HEK293 (cell line): Measurements from ENCODE around the gene MT1B.

ENCODE experiments used
- CTCF ChIA-PET: fragments of 350-600 bp; formaldehyde crosslinking; extraction: SDS; loops from one replicate; lab custom pipeline; 2021; ENCODE audit warnings: antibody characterized with exemption; lab: Yijun Ruan, JAX
- POLR2A ChIA-PET: fragments of 300-600 bp; formaldehyde crosslinking; extraction: SDS; loops from one replicate; lab custom pipeline; 2020; ENCODE audit warnings: antibody characterized with exemption, inconsistent platforms; lab: Yijun Ruan, JAX
- H3K27ac ChIP-seq: fragments of 200-500 bp; sonication (Bioruptor generic); 2 replicates; pipeline ENCODE4 v1.5.1; 2014; ENCODE audit warnings: low read depth, low read length, control low read depth, inconsistent platforms; ENCODE audit errors: extremely low read depth
- H3K36me3 ChIP-seq, 2 experiments: fragments of 200-500 bp in 1 of 2; sonication (Bioruptor generic) in 1 of 2; 1 replicate in 1 of 2; 2 replicates in 1 of 2; pipeline ENCODE4 v1.5.1; 2014 to 2017; ENCODE audit warnings: inconsistent platforms in 2 of 2, low read length in 2 of 2; ENCODE audit not compliant: control insufficient read depth in 2 of 2, insufficient read depth in 1 of 2
- H3K4me1 ChIP-seq: fragments of 200-500 bp; sonication (Bioruptor generic); 2 replicates; pipeline ENCODE4 v1.5.1; 2014; ENCODE audit warnings: mild to moderate bottlenecking, low read length, inconsistent platforms; ENCODE audit not compliant: control insufficient read depth, insufficient read depth
- H3K4me3 ChIP-seq: 2 replicates; pipeline ENCODE4 v1.5.1; 2011; ENCODE audit warnings: low read depth, mild to moderate bottlenecking, control low read depth, low read length, moderate library complexity
- H3K9me3 ChIP-seq: fragments of 200-500 bp; sonication (Bioruptor generic); 2 replicates; pipeline ENCODE4 v1.5.1; 2014; ENCODE audit warnings: low read depth, low read length, inconsistent platforms; ENCODE audit not compliant: control insufficient read depth, insufficient read depth
- MEIS1 ChIP-seq: sonication (generic); formaldehyde crosslinking; IDR thresholded peaks from 2 replicates; pipeline ENCODE4 v1.8.1; 2022; ENCODE audit warnings: missing genetic modification reagents, mild to moderate bottlenecking, borderline replicate concordance
- MZF1 ChIP-seq: fragments of 450-650 bp; formaldehyde crosslinking; IDR thresholded peaks from 2 replicates; pipeline ENCODE4 v1.5.1; 2017; ENCODE audit warnings: missing biosample characterization, missing genetic modification characterization, borderline replicate concordance
- WT1 ChIP-seq: fragments of 450-650 bp; formaldehyde crosslinking; IDR thresholded peaks from 2 replicates; pipeline ENCODE4 v1.5.1; 2016; ENCODE audit warnings: missing biosample characterization, missing genetic modification characterization
- ZBTB48 ChIP-seq: fragments of 450-650 bp; formaldehyde crosslinking; IDR thresholded peaks from 2 replicates; pipeline ENCODE4 v1.5.1; 2016; ENCODE audit warnings: missing biosample characterization, missing genetic modification characterization
- ZFHX2 ChIP-seq: fragments of 450-650 bp; formaldehyde crosslinking; conservative IDR thresholded peaks from 2 replicates; pipeline ENCODE4 v1.5.1; 2016; ENCODE audit warnings: missing biosample characterization, missing genetic modification characterization
- ZFP37 ChIP-seq: fragments of 450-650 bp; formaldehyde crosslinking; IDR thresholded peaks from 2 replicates; pipeline ENCODE4 v1.5.1; 2016; ENCODE audit warnings: missing biosample characterization, missing genetic modification characterization
- ZIC2 ChIP-seq: fragments of 450-650 bp; formaldehyde crosslinking; IDR thresholded peaks from 2 replicates; pipeline ENCODE4 v1.5.1; 2016; ENCODE audit warnings: missing biosample characterization, missing genetic modification characterization
- ZNF10 ChIP-seq: fragments of 450-650 bp; formaldehyde crosslinking; IDR thresholded peaks from 2 replicates; pipeline ENCODE4 v1.5.1; 2017; ENCODE audit warnings: missing biosample characterization, missing genetic modification characterization
- ZNF132 ChIP-seq: fragments of 450-650 bp; formaldehyde crosslinking; IDR thresholded peaks from 2 replicates; pipeline ENCODE4 v1.5.1; 2017; ENCODE audit warnings: missing biosample characterization, missing genetic modification characterization, borderline replicate concordance
- ZNF155 ChIP-seq: fragments of 450-650 bp; formaldehyde crosslinking; IDR thresholded peaks from 2 replicates; pipeline ENCODE4 v1.5.1; 2016; ENCODE audit warnings: missing biosample characterization, missing genetic modification characterization
- ZNF23 ChIP-seq: fragments of 450-650 bp; formaldehyde crosslinking; IDR thresholded peaks from 2 replicates; pipeline ENCODE4 v1.5.1; 2016; ENCODE audit warnings: missing biosample characterization, missing genetic modification characterization, borderline replicate concordance
- ZNF266 ChIP-seq: fragments of 450-650 bp; formaldehyde crosslinking; IDR thresholded peaks from 2 replicates; pipeline ENCODE4 v1.5.1; 2016; ENCODE audit warnings: missing biosample characterization, missing genetic modification characterization, low read depth
- ZNF311 ChIP-seq: fragments of 450-650 bp; formaldehyde crosslinking; IDR thresholded peaks from 2 replicates; pipeline ENCODE4 v1.5.1; 2017; ENCODE audit warnings: missing biosample characterization, missing genetic modification characterization, borderline replicate concordance
- ZNF555 ChIP-seq: fragments of 450-650 bp; formaldehyde crosslinking; conservative IDR thresholded peaks from 2 replicates; pipeline ENCODE4 v1.5.1; 2017; ENCODE audit warnings: missing biosample characterization, mild to moderate bottlenecking, missing genetic modification characterization, inconsistent platforms
- ZNF571 ChIP-seq: fragments of 450-650 bp; formaldehyde crosslinking; IDR thresholded peaks from 2 replicates; pipeline ENCODE4 v1.5.0; 2017; ENCODE audit warnings: missing biosample characterization, missing genetic modification characterization
- ZNF585B ChIP-seq: fragments of 450-650 bp; formaldehyde crosslinking; IDR thresholded peaks from 2 replicates; pipeline ENCODE4 v1.5.1; 2016; ENCODE audit warnings: missing biosample characterization, missing genetic modification characterization
- ZNF701 ChIP-seq: fragments of 450-650 bp; formaldehyde crosslinking; IDR thresholded peaks from 2 replicates; pipeline ENCODE4 v1.5.1; 2016; ENCODE audit warnings: missing biosample characterization, missing genetic modification characterization
- ZNF768 ChIP-seq: fragments of 450-650 bp; formaldehyde crosslinking; IDR thresholded peaks from 2 replicates; pipeline ENCODE4 v1.5.1; 2018; ENCODE audit warnings: missing biosample characterization, mild to moderate bottlenecking, missing genetic modification characterization
- ZNF776 ChIP-seq: fragments of 450-650 bp; formaldehyde crosslinking; IDR thresholded peaks from 2 replicates; pipeline ENCODE4 v1.5.0; 2017; ENCODE audit warnings: missing biosample characterization, missing genetic modification characterization, borderline replicate concordance
- ZNF837 ChIP-seq: fragments of 450-650 bp; formaldehyde crosslinking; IDR thresholded peaks from 2 replicates; pipeline ENCODE4 v1.5.1; 2016; ENCODE audit warnings: missing biosample characterization, missing genetic modification characterization
- ZSCAN23 ChIP-seq: fragments of 450-650 bp; formaldehyde crosslinking; IDR thresholded peaks from 2 replicates; pipeline ENCODE4 v1.5.1; 2016; ENCODE audit warnings: missing biosample characterization, missing genetic modification characterization
- TF ChIP-seq, protein P1 (sequence below): fragments of 450-650 bp; formaldehyde crosslinking; IDR thresholded peaks from 2 replicates; pipeline ENCODE4 v1.5.1; 2017; ENCODE audit warnings: missing biosample characterization, missing genetic modification characterization
- TF ChIP-seq, protein P2 (sequence below): fragments of 450-650 bp; formaldehyde crosslinking; IDR thresholded peaks from 2 replicates; pipeline ENCODE4 v1.5.1; 2016; ENCODE audit warnings: missing biosample characterization, missing genetic modification characterization, low read depth
- TF ChIP-seq, protein P3 (sequence below): fragments of 450-650 bp; formaldehyde crosslinking; IDR thresholded peaks from 2 replicates; pipeline ENCODE4 v1.5.1; 2016; ENCODE audit warnings: missing biosample characterization, missing genetic modification characterization
- TF ChIP-seq, protein P4 (sequence below): fragments of 450-650 bp; formaldehyde crosslinking; IDR thresholded peaks from 2 replicates; pipeline ENCODE4 v1.5.1; 2017; ENCODE audit warnings: missing biosample characterization, missing genetic modification characterization
- TF ChIP-seq, protein P5 (sequence below): fragments of 450-650 bp; IDR thresholded peaks from 2 replicates; pipeline ENCODE4 v1.5.1; 2018; ENCODE audit warnings: missing biosample characterization, mild to moderate bottlenecking, missing genetic modification characterization
- TF ChIP-seq, protein P6 (sequence below): fragments of 450-650 bp; formaldehyde crosslinking; IDR thresholded peaks from 2 replicates; pipeline ENCODE4 v1.5.1; 2016; ENCODE audit warnings: missing biosample characterization, missing genetic modification characterization

The MT1B gene

DNA sequence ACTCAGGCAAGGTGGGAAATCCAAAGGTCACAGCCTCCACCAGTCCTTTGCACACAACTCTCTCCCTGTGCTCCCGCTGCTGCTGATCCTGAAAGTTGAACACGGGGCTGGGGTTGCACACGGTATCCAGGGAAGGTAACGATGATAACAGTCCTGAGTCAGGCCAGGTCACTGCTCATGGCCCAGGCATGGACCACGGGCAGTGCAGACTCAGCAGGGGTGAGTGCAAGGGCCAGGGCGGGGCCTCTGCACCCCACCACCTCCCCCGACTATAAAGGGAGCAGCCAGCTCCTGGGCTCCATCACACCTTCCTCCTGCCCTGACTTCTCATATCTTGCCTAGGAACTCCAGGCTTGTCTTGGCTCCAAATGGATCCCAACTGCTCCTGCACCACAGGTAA is at the start of gene MT1B:
MT1B (plus strand) TSS at position 301 of the 400 bp plus-strand sequence; CDS start at position 369, 68 bp downstream.
- ChIA-PET POLR2A (no interaction called here), CTCF (interaction anchor here (0.6 kb wide), 1 partner anchor 278 kb away, joined by 4 read pairs; no protein-coding TSS in a partner anchor)
- Histone ChIP-seq H3K4me1 (no peaks in the 10 kb centered on the region), H3K4me3 (no peak within 1 kb of the TSS), H3K9me3 (no peaks in the 10 kb centered on the region), H3K36me3 (no peaks in the 10 kb centered on the region), H3K27ac (no peak within 1 kb of the TSS)
- TF ChIP-seq ZSCAN23 (tag by site-specific recombination) (no peak), ZNF776 (no peak), ZBTB48 (tag by site-specific recombination) (no peak), MEIS1 (CRISPR knock-in tag) (no peak), ZNF768 (tag by site-specific recombination) (no peak), ZNF837 (tag by site-specific recombination) (no peak), ZFP37 (no peak), ZFHX2 (tag by site-specific recombination) (no peak), ZNF585B (tag by site-specific recombination) (no peak), ZNF701 (tag by site-specific recombination) (no peak), ZNF555 (no peak), ZNF311 (no peak), ZIC2 (no peak), ZNF571 (tag by site-specific recombination) (no peak), ZNF23 (tag by site-specific recombination) (no peak), ZNF132 (tag by site-specific recombination) (no peak)
- TF ChIP-seq, protein P1, sequence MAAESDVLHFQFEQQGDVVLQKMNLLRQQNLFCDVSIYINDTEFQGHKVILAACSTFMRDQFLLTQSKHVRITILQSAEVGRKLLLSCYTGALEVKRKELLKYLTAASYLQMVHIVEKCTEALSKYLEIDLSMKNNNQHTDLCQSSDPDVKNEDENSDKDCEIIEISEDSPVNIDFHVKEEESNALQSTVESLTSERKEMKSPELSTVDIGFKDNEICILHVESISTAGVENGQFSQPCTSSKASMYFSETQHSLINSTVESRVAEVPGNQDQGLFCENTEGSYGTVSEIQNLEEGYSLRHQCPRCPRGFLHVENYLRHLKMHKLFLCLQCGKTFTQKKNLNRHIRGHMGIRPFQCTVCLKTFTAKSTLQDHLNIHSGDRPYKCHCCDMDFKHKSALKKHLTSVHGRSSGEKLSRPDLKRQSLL = no peak
- TF ChIP-seq, protein P2, sequence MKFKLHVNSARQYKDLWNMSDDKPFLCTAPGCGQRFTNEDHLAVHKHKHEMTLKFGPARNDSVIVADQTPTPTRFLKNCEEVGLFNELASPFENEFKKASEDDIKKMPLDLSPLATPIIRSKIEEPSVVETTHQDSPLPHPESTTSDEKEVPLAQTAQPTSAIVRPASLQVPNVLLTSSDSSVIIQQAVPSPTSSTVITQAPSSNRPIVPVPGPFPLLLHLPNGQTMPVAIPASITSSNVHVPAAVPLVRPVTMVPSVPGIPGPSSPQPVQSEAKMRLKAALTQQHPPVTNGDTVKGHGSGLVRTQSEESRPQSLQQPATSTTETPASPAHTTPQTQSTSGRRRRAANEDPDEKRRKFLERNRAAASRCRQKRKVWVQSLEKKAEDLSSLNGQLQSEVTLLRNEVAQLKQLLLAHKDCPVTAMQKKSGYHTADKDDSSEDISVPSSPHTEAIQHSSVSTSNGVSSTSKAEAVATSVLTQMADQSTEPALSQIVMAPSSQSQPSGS (tag by site-specific recombination) = no peak
- TF ChIP-seq, protein P3, sequence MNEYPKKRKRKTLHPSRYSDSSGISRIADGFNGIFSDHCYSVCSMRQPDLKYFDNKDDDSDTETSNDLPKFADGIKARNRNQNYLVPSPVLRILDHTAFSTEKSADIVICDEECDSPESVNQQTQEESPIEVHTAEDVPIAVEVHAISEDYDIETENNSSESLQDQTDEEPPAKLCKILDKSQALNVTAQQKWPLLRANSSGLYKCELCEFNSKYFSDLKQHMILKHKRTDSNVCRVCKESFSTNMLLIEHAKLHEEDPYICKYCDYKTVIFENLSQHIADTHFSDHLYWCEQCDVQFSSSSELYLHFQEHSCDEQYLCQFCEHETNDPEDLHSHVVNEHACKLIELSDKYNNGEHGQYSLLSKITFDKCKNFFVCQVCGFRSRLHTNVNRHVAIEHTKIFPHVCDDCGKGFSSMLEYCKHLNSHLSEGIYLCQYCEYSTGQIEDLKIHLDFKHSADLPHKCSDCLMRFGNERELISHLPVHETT (tag by site-specific recombination) = no peak
- TF ChIP-seq, protein P4, sequence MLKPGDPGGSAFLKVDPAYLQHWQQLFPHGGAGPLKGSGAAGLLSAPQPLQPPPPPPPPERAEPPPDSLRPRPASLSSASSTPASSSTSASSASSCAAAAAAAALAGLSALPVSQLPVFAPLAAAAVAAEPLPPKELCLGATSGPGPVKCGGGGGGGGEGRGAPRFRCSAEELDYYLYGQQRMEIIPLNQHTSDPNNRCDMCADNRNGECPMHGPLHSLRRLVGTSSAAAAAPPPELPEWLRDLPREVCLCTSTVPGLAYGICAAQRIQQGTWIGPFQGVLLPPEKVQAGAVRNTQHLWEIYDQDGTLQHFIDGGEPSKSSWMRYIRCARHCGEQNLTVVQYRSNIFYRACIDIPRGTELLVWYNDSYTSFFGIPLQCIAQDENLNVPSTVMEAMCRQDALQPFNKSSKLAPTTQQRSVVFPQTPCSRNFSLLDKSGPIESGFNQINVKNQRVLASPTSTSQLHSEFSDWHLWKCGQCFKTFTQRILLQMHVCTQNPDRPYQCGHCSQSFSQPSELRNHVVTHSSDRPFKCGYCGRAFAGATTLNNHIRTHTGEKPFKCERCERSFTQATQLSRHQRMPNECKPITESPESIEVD (tag by site-specific recombination) = no peak

DNA sequence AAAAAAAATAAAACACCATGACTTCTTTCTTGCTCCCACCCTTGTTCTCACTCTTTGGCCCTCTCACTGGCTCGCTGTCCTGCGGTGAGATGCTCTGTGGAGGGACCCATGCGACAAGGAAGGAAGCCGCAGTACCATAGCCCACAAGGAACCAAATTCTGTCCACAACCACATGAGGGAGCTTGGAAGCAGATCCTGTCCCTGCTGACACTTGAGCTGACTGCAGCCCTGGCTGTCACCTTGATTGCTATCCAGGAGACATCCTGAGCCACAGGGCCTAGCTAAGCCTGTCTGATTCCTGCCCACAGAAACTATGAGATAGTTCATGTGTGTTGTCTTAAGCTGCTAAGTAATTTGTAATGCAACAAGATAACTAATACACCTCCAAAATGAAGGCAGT is 48.1 kb upstream of the MT1B start:
- H3K4me1 ChIP-seq = no peaks in the 10 kb centered on the region
- H3K36me3 ChIP-seq = no peaks in the 10 kb centered on the region
- POLR2A ChIA-PET = interaction anchor here (0.7 to 1.5 kb wide), 2 partner anchors 91 to 153 kb away, joined by 3 to 4 read pairs; partner anchors contain the start of genes NUDT21 and OGFOD1
- no peak overlapping the region for H3K27ac ChIP-seq
- no peak overlapping the region for H3K4me3 ChIP-seq
- CTCF ChIA-PET = interaction anchor here (0.6 to 6.0 kb wide), 20 partner anchors 12 to 334 kb away, joined by 3 to 66 read pairs (median 4); no protein-coding TSS in a partner anchor
- no peaks in the 10 kb centered on the region for H3K9me3 ChIP-seq
- TF ChIP-seq MZF1 (tag by site-specific recombination) (no peak), ZNF155 (no peak), ZNF10 (tag by site-specific recombination) (0 out of 2 replicates have a peak, but pooled peaks have one; percentile 23), WT1 (no peak), ZNF266 (tag by site-specific recombination) (no peak)
- TF ChIP-seq, protein P5, sequence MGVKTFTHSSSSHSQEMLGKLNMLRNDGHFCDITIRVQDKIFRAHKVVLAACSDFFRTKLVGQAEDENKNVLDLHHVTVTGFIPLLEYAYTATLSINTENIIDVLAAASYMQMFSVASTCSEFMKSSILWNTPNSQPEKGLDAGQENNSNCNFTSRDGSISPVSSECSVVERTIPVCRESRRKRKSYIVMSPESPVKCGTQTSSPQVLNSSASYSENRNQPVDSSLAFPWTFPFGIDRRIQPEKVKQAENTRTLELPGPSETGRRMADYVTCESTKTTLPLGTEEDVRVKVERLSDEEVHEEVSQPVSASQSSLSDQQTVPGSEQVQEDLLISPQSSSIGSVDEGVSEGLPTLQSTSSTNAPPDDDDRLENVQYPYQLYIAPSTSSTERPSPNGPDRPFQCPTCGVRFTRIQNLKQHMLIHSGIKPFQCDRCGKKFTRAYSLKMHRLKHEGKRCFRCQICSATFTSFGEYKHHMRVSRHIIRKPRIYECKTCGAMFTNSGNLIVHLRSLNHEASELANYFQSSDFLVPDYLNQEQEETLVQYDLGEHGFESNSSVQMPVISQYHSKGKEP (tag by site-specific recombination) = 0 out of 2 replicates have a peak, but pooled peaks have one; percentile 36
- TF ChIP-seq, protein P6, sequence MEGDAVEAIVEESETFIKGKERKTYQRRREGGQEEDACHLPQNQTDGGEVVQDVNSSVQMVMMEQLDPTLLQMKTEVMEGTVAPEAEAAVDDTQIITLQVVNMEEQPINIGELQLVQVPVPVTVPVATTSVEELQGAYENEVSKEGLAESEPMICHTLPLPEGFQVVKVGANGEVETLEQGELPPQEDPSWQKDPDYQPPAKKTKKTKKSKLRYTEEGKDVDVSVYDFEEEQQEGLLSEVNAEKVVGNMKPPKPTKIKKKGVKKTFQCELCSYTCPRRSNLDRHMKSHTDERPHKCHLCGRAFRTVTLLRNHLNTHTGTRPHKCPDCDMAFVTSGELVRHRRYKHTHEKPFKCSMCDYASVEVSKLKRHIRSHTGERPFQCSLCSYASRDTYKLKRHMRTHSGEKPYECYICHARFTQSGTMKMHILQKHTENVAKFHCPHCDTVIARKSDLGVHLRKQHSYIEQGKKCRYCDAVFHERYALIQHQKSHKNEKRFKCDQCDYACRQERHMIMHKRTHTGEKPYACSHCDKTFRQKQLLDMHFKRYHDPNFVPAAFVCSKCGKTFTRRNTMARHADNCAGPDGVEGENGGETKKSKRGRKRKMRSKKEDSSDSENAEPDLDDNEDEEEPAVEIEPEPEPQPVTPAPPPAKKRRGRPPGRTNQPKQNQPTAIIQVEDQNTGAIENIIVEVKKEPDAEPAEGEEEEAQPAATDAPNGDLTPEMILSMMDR (tag by site-specific recombination) = peak; percentile 53; the same call in 1 of the 2 replicates
